SJCRH30 (cell line): ENCODE measurements around the gene C1orf232. TPM values are rescaled to one million over a fixed set of nuclear protein-coding genes. Genes with fewer than 3 reads are reported as not detected.

Source experiments
- DNase-seq, 2 experiments: peaks; one replicate each; pipeline ENCODE4 v3.0.0-alpha.2; 2015 to 2020
- H3K27ac ChIP-seq: fragments of 250-450 bp; sonication (Bioruptor Pico); 2 replicates; pipeline ENCODE4 v1.5.1; 2020; ENCODE audit warnings: mild to moderate bottlenecking, moderate library complexity
- H3K27me3 ChIP-seq: fragments of 250-450 bp; sonication (Bioruptor Pico); 2 replicates; pipeline ENCODE4 v1.5.1; 2020; ENCODE audit warnings: mild to moderate bottlenecking, moderate library complexity
- H3K36me3 ChIP-seq: fragments of 250-450 bp; sonication (Bioruptor Pico); 2 replicates; pipeline ENCODE4 v1.5.1; 2020; ENCODE audit warnings: mild to moderate bottlenecking, moderate library complexity
- H3K4me1 ChIP-seq: fragments of 250-450 bp; sonication (Bioruptor Pico); 2 replicates; pipeline ENCODE4 v1.5.1; 2020; ENCODE audit warnings: mild to moderate bottlenecking, moderate library complexity
- H3K4me3 ChIP-seq: fragments of 250-450 bp; sonication (Bioruptor Pico); 2 replicates; pipeline ENCODE4 v1.5.1; 2020; ENCODE audit warnings: mild to moderate bottlenecking, moderate library complexity
- H3K9me3 ChIP-seq: fragments of 250-450 bp; sonication (Bioruptor Pico); replicated peaks from 2 replicates; pipeline ENCODE4 v1.5.1; 2020; ENCODE audit warnings: mild to moderate bottlenecking, moderate library complexity
- total RNA-seq: library from RNA; depleted of rRNA; stranded (reverse); fragments of >200 nt; shearing (Covaris generic); gene quantifications from 2 replicates; pipeline ENCODE4 v1.2.3, GENCODE V29; 2014

Gene C1orf232
- total RNA-seq, 1 experiment from 2014 or later = 0.18 TPM

DNA sequence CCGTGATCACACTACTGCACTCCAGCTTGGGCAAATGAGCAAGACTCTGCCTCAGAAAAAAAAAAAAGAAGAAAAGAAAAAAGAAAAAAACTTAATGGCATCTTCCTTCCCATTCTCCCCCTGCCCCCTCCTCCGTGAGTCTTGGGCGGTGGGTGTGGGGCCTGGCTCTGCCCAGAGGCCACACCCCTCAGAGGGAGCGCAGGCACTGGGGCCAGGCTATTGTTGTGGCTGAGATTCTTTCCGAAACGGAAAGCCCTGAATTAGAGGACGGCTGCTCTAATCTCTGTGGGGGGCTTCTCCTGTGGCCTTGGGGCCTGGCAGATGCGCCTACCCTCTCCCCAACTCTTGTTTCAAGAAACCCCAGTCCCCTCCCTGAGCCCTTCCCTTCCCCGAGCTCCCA, 14.0 kb downstream of the C1orf232 start:
- Histone ChIP-seq H3K27ac (no peak overlapping the region), H3K36me3 (no peaks in the 10 kb centered on the region), H3K4me3 (no peak overlapping the region), H3K9me3 (no peaks in the 10 kb centered on the region), H3K4me1 (peaks cover 22% of the 10 kb centered on the region), H3K27me3 (peaks cover 52% of the 10 kb centered on the region)
- DNase-seq = no peak

- no peak overlapping the region for H3K4me3 ChIP-seq
- H3K9me3 ChIP-seq = no peaks in the 10 kb centered on the region
- H3K27ac ChIP-seq = no peak overlapping the region
- H3K36me3 ChIP-seq = no peaks in the 10 kb centered on the region
- DNase-seq = no peak
- H3K27me3 ChIP-seq = peaks cover 45% of the 10 kb centered on the region
- H3K4me1 ChIP-seq = peaks cover 24% of the 10 kb centered on the region
Observed at GRCh38 chr1:26153966-26154532, 14.7 kb downstream of the C1orf232 start.

- Histone ChIP-seq H3K4me3 (no peak overlapping the region), H3K27me3 (peaks cover 17% of the 10 kb centered on the region), H3K9me3 (no peaks in the 10 kb centered on the region), H3K4me1 (peaks cover 8% of the 10 kb centered on the region), H3K27ac (no peak overlapping the region), H3K36me3 (no peaks in the 10 kb centered on the region)
- peak in 1 of 2 experiments; percentile 43 for DNase-seq
Observed at GRCh38 chr1:26148887-26149286, 19.9 kb downstream of the C1orf232 start.

DNA sequence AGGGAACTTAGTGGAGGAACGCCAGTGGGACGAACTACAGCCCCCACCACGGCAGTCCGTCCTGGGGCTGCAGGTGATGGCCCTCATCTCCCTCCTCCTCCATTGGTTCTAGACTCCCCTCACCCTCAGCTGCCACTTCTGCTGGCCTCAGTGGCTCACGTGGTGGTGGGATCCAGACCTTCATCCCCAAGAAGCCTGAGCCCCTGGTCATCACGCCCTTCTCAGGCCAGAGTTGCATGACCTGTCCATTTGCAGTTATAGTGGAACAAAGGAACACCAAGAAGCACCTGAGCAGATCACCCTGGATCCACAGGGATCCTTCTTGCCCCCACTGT, 22.8 kb downstream of the C1orf232 start:
- H3K4me3 ChIP-seq = no peak overlapping the region
- H3K27ac ChIP-seq = no peak overlapping the region
- DNase-seq = no peak
- H3K27me3 ChIP-seq = 0 out of 2 replicates have a peak, but pooled peaks cover 6% of the 10 kb centered on the region
- peaks cover 8% of the 10 kb centered on the region for H3K4me1 ChIP-seq
- H3K36me3 ChIP-seq = no peaks in the 10 kb centered on the region
- H3K9me3 ChIP-seq = no peaks in the 10 kb centered on the region

- Histone ChIP-seq H3K4me3 (no peak overlapping the region), H3K27me3 (no peaks in the 10 kb centered on the region), H3K9me3 (no peaks in the 10 kb centered on the region), H3K36me3 (no peaks in the 10 kb centered on the region), H3K4me1 (peaks cover 8% of the 10 kb centered on the region), H3K27ac (no peak overlapping the region)
- peak; percentile 74 to 93 for DNase-seq
Observed at GRCh38 chr1:26145041-26145959, 23.5 kb downstream of the C1orf232 start.

GRCh38 chr1:26142159-26142558, 26.6 kb downstream of the C1orf232 start:
- no peaks in the 10 kb centered on the region for H3K4me1 ChIP-seq
- no peaks in the 10 kb centered on the region for H3K9me3 ChIP-seq
- H3K27ac ChIP-seq = no peak overlapping the region
- H3K36me3 ChIP-seq = no peaks in the 10 kb centered on the region
- no peaks in the 10 kb centered on the region for H3K27me3 ChIP-seq
- DNase-seq = no peak
- no peak overlapping the region for H3K4me3 ChIP-seq

DNA sequence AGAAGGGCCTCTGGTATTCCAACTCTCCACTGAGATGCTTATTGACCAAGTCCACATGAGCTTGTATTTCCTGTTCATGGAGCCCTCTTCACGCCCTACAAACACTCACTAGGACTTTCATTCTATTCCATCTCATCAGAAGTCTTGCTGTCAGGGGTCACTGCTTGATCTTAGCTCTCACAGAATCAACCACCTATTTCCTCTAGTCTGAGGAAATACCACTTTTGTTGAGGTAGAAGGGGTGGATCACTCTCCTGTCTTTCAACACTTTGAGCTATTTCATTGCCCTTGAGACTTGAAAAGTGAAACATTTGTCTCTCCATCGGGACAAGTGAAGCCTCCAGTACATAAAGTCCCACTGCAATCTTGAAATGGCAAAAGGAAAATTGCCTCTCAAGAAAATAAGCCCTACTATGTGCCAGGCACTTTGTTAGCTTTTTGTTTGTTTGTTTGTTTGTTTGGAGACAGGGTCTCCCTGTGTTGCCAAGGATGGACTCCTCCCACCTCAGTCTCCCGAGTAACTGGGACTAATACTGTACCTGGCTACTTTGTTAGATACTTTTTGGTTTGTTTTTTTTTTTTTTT, 29.7 kb downstream of the C1orf232 start:
- no peak overlapping the region for H3K4me3 ChIP-seq
- no peaks in the 10 kb centered on the region for H3K4me1 ChIP-seq
- no peak overlapping the region for H3K27ac ChIP-seq
- H3K9me3 ChIP-seq = no peaks in the 10 kb centered on the region
- no peaks in the 10 kb centered on the region for H3K27me3 ChIP-seq
- H3K36me3 ChIP-seq = no peaks in the 10 kb centered on the region
- no peak for DNase-seq

DNA sequence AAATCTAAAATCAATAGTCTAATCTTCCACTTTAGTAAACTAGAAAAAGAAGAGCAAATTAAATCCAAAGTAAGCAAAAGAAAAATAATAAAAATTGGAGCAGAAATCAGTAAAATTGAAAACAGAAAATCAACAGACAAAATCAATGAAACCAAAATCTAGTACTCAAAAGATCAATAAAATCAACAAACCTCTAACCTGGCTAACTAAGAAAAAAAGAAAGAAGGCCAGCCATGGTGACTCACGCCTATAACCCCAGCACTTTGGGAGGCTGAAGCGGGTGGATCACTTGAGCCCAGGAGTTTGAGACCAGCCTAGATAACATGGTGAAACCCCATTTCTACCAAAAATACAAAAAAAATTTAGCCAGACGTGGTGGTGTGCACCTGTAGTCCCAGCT, 34.3 kb downstream of the C1orf232 start:
- no peaks in the 10 kb centered on the region for H3K36me3 ChIP-seq
- no peak for DNase-seq
- no peaks in the 10 kb centered on the region for H3K9me3 ChIP-seq
- H3K27ac ChIP-seq = no peak overlapping the region
- H3K27me3 ChIP-seq = peaks cover 11% of the 10 kb centered on the region; the same call in 1 of the 2 replicates
- H3K4me1 ChIP-seq = no peaks in the 10 kb centered on the region
- H3K4me3 ChIP-seq = no peak overlapping the region

GRCh38 chr1:26132834-26133167, 36.0 kb downstream of the C1orf232 start:
- Histone ChIP-seq H3K4me3 (no peak overlapping the region), H3K27ac (no peak overlapping the region), H3K27me3 (peaks cover 15% of the 10 kb centered on the region), H3K9me3 (no peaks in the 10 kb centered on the region), H3K36me3 (no peaks in the 10 kb centered on the region), H3K4me1 (no peaks in the 10 kb centered on the region)
- DNase-seq = no peak

DNA sequence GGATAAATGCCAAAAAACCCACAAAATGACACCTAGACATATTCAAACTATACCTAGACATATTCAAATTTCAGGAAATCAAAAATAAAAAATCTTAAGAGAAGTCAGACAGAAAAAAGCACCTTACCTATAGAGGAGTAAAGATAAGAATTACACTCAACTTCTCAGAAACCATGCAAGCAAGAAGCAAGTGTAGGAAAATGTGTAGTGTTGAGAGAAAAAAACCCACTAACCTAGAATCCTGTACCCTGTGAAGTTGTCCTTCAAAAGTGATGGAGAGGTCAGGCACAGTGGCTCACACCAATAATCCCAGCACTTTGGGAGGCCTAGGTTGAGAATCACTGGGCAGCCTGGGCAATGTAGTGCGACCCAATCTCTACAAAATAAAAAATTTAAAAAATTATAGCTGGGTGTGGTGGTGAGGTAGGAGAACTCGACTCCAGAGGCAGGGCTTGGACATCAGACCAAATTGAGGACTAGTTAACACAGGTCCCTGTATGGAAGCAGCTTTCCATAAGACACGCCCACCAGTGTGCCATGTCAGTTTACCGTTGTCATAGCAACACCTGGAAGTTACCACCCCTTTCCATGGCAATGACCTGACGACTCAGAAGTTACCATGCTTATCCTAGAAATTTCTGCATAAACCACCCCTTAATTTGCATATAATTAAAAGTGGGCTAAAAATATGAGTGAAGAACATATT, 36.5 kb downstream of the C1orf232 start:
- Histone ChIP-seq H3K9me3 (no peaks in the 10 kb centered on the region), H3K27me3 (peaks cover 15% of the 10 kb centered on the region), H3K27ac (no peak overlapping the region), H3K36me3 (no peaks in the 10 kb centered on the region), H3K4me1 (no peaks in the 10 kb centered on the region), H3K4me3 (no peak overlapping the region)
- DNase-seq = peak in 1 of 2 experiments; percentile 37

GRCh38 chr1:26130695-26131094, 38.1 kb downstream of the C1orf232 start:
- H3K36me3 ChIP-seq = no peaks in the 10 kb centered on the region
- no peak overlapping the region for H3K27ac ChIP-seq
- no peak overlapping the region for H3K4me3 ChIP-seq
- no peak for DNase-seq
- no peaks in the 10 kb centered on the region for H3K4me1 ChIP-seq
- H3K27me3 ChIP-seq = peaks cover 15% of the 10 kb centered on the region
- H3K9me3 ChIP-seq = no peaks in the 10 kb centered on the region

DNA sequence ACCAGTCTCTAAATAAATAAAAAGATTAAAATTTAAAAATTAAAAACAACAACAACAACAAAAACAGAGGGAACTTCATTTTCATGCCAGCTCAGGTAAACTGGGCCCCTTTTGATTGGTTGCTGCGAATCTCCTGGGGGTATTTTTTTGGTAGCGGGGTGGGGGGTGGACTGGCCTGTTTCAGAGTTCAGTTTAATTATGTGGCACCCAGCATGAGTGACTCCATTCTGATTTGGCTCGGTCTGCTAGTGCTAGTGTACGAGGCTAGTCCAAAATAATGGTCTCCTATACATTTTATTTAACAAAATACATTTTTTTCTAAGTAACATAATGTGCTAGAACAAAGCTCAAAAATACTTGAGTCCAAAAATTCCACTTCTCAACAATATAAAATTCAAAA, 39.0 kb downstream of the C1orf232 start:
- DNase-seq = no peak
- H3K36me3 ChIP-seq = no peaks in the 10 kb centered on the region
- H3K4me3 ChIP-seq = no peak overlapping the region
- H3K9me3 ChIP-seq = no peaks in the 10 kb centered on the region
- no peaks in the 10 kb centered on the region for H3K4me1 ChIP-seq
- no peak overlapping the region for H3K27ac ChIP-seq
- peaks cover 15% of the 10 kb centered on the region for H3K27me3 ChIP-seq

- Histone ChIP-seq H3K4me1 (no peaks in the 10 kb centered on the region), H3K27me3 (peaks cover 15% of the 10 kb centered on the region), H3K36me3 (no peaks in the 10 kb centered on the region), H3K9me3 (no peaks in the 10 kb centered on the region), H3K4me3 (no peak overlapping the region), H3K27ac (no peak overlapping the region)
- DNase-seq = no peak
Observed at GRCh38 chr1:26127235-26128163, 41.3 kb downstream of the C1orf232 start.
